K562 (cell line): ENCODE results near the gene ZMYND12. TPM values are rescaled to one million over a fixed set of nuclear protein-coding genes. Genes with fewer than 3 reads are reported as not detected.

Experiments used
- ATAC-seq: fragments of 200-7000 bp; cut with Tn5 transposase; 3 replicates; pipeline ENCODE4 v1.9.1; 2020; ENCODE audit warnings: moderate library complexity
- BruUV-seq: library from RNA; stranded (reverse); fragments of 400-500 nt; replicated peaks from 2 replicates; lab custom pipeline; 2021; lab: Mats Ljungman, UMichigan
- CTCF ChIA-PET: fragments of 300-600 bp; formaldehyde crosslinking; extraction: SDS; loops from one replicate; lab custom pipeline; 2021; ENCODE audit warnings: low intra/inter-chr PET ratio; lab: Yijun Ruan, JAX
- POLR2A ChIA-PET: fragments of 300-600, 350-650 bp; sonication (Branson Sonifier 250); formaldehyde crosslinking; extraction: SDS; loops from one replicate; lab custom pipeline; 2021; ENCODE audit warnings: antibody characterized with exemption, inconsistent platforms; lab: Yijun Ruan, JAX
- DNase-seq, 4 experiments: peaks; one replicate each; pipeline versions ENCODE4 v3.0.0 to v3.0.0-alpha.2; 2011 to 2018; ENCODE audit warnings: low spot score in 3 of 4, mixed read lengths in 3 of 4; ENCODE audit errors: extremely low read depth in 1 of 4
- FAIRE-seq: peaks from 2 replicates; lab custom pipeline; 2011; peaks lifted over from hg19 to GRCh38; lab: Jason Lieb, UNC
- H2AFZ ChIP-seq: 2 replicates; pipeline ENCODE4 v1.6.0; 2011; ENCODE audit warnings: low read depth, low read length, control low read depth, inconsistent platforms
- H3K27ac ChIP-seq: fragments of 200-600 bp; 3 replicates; pipeline ENCODE4 v1.8.0; 2011; ENCODE audit warnings: low read depth, mild to moderate bottlenecking, control low read depth, inconsistent platforms, low read length, moderate library complexity, mixed read lengths; ENCODE audit errors: extremely low read depth
- H3K27me3 ChIP-seq, 2 experiments: fragments of 300-600 bp in 1 of 2; 2 replicates in 1 of 2; 3 replicates in 1 of 2; pipeline versions ENCODE4 v1.6.0 to v1.8.0; 2011; ENCODE audit warnings: inconsistent platforms in 2 of 2, low read length in 2 of 2, mild to moderate bottlenecking in 1 of 2, mixed read lengths in 1 of 2, moderate library complexity in 1 of 2; ENCODE audit not compliant: control insufficient read depth in 2 of 2, insufficient read depth in 2 of 2
- H3K36me3 ChIP-seq: fragments of 300-600 bp; 3 replicates; pipeline ENCODE4 v1.8.0; 2011; ENCODE audit warnings: mild to moderate bottlenecking, low read length, inconsistent platforms; ENCODE audit not compliant: control insufficient read depth, insufficient read depth
- H3K4me1 ChIP-seq, 2 experiments: fragments of 200-600 bp in 1 of 2; replicated peaks in 1 of 2; 2 replicates in 1 of 2; 3 replicates in 1 of 2; pipeline versions ENCODE4 v1.5.1 to v1.8.0; 2011; ENCODE audit warnings: inconsistent platforms in 2 of 2, low read length in 2 of 2, mild to moderate bottlenecking in 1 of 2, mixed read lengths in 1 of 2, moderate library complexity in 1 of 2; ENCODE audit not compliant: control insufficient read depth in 2 of 2, insufficient read depth in 2 of 2
- H3K4me2 ChIP-seq: 2 replicates; pipeline ENCODE4 v1.6.1; 2011; ENCODE audit warnings: low read length, control low read depth, inconsistent platforms, mixed read lengths; ENCODE audit not compliant: insufficient read depth
- H3K4me3 ChIP-seq: fragments of 200-600 bp; sonication (generic), shearing (Covaris generic); 2 replicates; pipeline ENCODE4 v1.5.1; 2016; ENCODE audit warnings: control low read depth, inconsistent platforms
- H3K79me2 ChIP-seq: fragments of 200-600 bp; 3 replicates; pipeline ENCODE4 v1.8.0; 2011; ENCODE audit warnings: low read length, inconsistent platforms; ENCODE audit not compliant: control insufficient read depth, insufficient read depth
- H3K9ac ChIP-seq, 2 experiments: 2 replicates each; pipeline versions ENCODE4 v1.6.0 to v1.6.1; 2011; ENCODE audit warnings: low read depth in 2 of 2, low read length in 2 of 2, control low read depth in 1 of 2, inconsistent platforms in 1 of 2, mild to moderate bottlenecking in 1 of 2, mixed read lengths in 1 of 2; ENCODE audit not compliant: insufficient read depth in 1 of 2
- H3K9me1 ChIP-seq: one replicate; pipeline ENCODE4 v1.6.0; 2011; ENCODE audit warnings: inconsistent platforms, mild to moderate bottlenecking, low read length, moderate library complexity; ENCODE audit not compliant: control insufficient read depth, insufficient read depth
- H3K9me3 ChIP-seq: replicated peaks from 2 replicates; pipeline ENCODE4 v1.5.1; 2011; ENCODE audit warnings: low read depth, low read length, inconsistent platforms; ENCODE audit not compliant: control insufficient read depth, insufficient read depth
- H4K20me1 ChIP-seq: replicated peaks from 2 replicates; pipeline ENCODE4 v1.6.1; 2011; ENCODE audit warnings: low read length, inconsistent platforms, mixed read lengths; ENCODE audit not compliant: control insufficient read depth, insufficient read depth
- CTBP1 ChIP-seq: fragments of 450-650 bp; IDR thresholded peaks from 2 replicates; pipeline ENCODE4 v1.6.1; 2016; ENCODE audit warnings: borderline replicate concordance
- DDX20 ChIP-seq: fragments of 450-650 bp; IDR thresholded peaks from 2 replicates; pipeline ENCODE4 v1.6.1; 2016; ENCODE audit warnings: missing genetic modification characterization, low read depth, mild to moderate bottlenecking, missing compliant biosample characterization, moderate library complexity
- FOSL1 ChIP-seq: fragments of 200-800 bp; sonication (Bioruptor generic); conservative IDR thresholded peaks from 2 replicates; pipeline ENCODE4 v1.6.1; 2016; ENCODE audit warnings: missing genetic modification characterization, missing compliant biosample characterization
- HDAC3 ChIP-seq: fragments of 450-650 bp; IDR thresholded peaks from 2 replicates; pipeline ENCODE4 v1.6.1; 2018; ENCODE audit warnings: borderline replicate concordance, mild to moderate bottlenecking, moderate library complexity; ENCODE audit not compliant: partially characterized antibody
- MTA3 ChIP-seq: fragments of 450-650 bp; formaldehyde crosslinking; IDR thresholded peaks from 2 replicates; pipeline ENCODE4 v1.6.1; 2017; ENCODE audit warnings: mild to moderate bottlenecking, borderline replicate concordance
- NFATC3 ChIP-seq: fragments of 450-650 bp; IDR thresholded peaks from 2 replicates; pipeline ENCODE4 v1.6.1; 2017; ENCODE audit warnings: mild to moderate bottlenecking
- POLR3A ChIP-seq: IDR thresholded peaks from 2 replicates; pipeline ENCODE4 v1.6.1; 2011; ENCODE audit warnings: borderline replicate concordance, mild to moderate bottlenecking, moderate library complexity; ENCODE audit not compliant: insufficient read length, insufficient read depth; ENCODE audit errors: extremely low read depth
- RFX1 ChIP-seq: fragments of 450-650 bp; IDR thresholded peaks from 2 replicates; pipeline ENCODE4 v1.6.1; 2016; ENCODE audit warnings: mild to moderate bottlenecking, moderate library complexity
- SMARCE1 ChIP-seq: fragments of 450-650 bp; IDR thresholded peaks from 2 replicates; pipeline ENCODE4 v1.7.1; 2016; ENCODE audit warnings: mild to moderate bottlenecking
- U2AF2 ChIP-seq: fragments of 200-400 bp; formaldehyde crosslinking; optimal IDR thresholded peaks from 2 replicates; pipeline ENCODE3; 2017; ENCODE audit warnings: low read depth, mild to moderate bottlenecking, low read length
- ZEB2 ChIP-seq: fragments of 450-650 bp; IDR thresholded peaks from 2 replicates; pipeline ENCODE4 v1.6.1; 2016
- ZNF282 ChIP-seq: sonication (generic); formaldehyde crosslinking; IDR thresholded peaks from 2 replicates; pipeline ENCODE4 v1.8.1; 2023; ENCODE audit warnings: missing genetic modification reagents
- ZNF436 ChIP-seq: fragments of 250-450, 450-650 bp; sonication (Bioruptor Pico); formaldehyde crosslinking; IDR thresholded peaks from 2 replicates; pipeline ENCODE4 v1.7.0; 2020; ENCODE audit warnings: mild to moderate bottlenecking
- WGBS: fragments of 100-300 bp; shearing (Covaris generic); methylation state at CpG from one replicate; pipeline ENCODE4 v1.1.6; 2016; ENCODE audit warnings: low coverage, mixed read lengths; ENCODE audit not compliant: insufficient coverage; ENCODE audit errors: missing lambda C conversion rate; 5-methylcytosine and 5-hydroxymethylcytosine counted together
- in situ Hi-C: fragments of 300-500 bp; cut with MboI; formaldehyde crosslinking; loops from 4 replicates; pipeline ENCODE4 v1.15.0; 2018; ENCODE audit warnings: inconsistent platforms, mixed read lengths
- intact Hi-C: fragments of 100-400 bp; cut with micrococcal nuclease; formaldehyde crosslinking; loops from 2 replicates; pipeline ENCODE4 v1.14.2; 2022
- polyA plus RNA-seq, 8 experiments: library from polyadenylated mRNA; depleted of rRNA in 4 of 8; stranded (reverse) in 5 of 8; unstranded in 3 of 8; fragments of >200 nt; fragmentation: Nextera tagmentation in 2 of 8; fragmentation: Illumina TruSeq in 1 of 8; extraction: Ambion mirVana in 2 of 8; extraction: Trizol in 1 of 8; gene quantifications; 2 replicates each; pipeline versions ENCODE4 v1.2.1 to v1.2.3, GENCODE V29; 2011 to 2014; ENCODE audit warnings: inconsistent platforms in 1 of 8, missing spikeins in 1 of 8
- total RNA-seq, 7 experiments: library from RNA; depleted of rRNA in 6 of 7; stranded (reverse); fragments of >200 nt in 6 of 7; fragmentation: Illumina TruSeq in 2 of 7; extraction: Trizol in 2 of 7; gene quantifications; 2 replicates each; pipeline versions ENCODE4 v1.2.1 to v1.2.3, GENCODE V29; 2011 to 2021; ENCODE audit warnings: low replicate concordance in 1 of 7

The ZMYND12 gene
- total and polyA plus RNA-seq, 9 of the 15 experiments (the other 6 are each of a cell fraction or from before 2014, with no cell fraction given), result not detected

GRCh38 chr1:42430286-42431135 is 25.3 kb downstream of the ZMYND12 start:
- in situ Hi-C loops, result no loop called here
- ATAC-seq (no peak), DNase-seq (no peak), FAIRE-seq (peak; percentile 23)
- intact Hi-C loops, result no loop called here
- Histone ChIP-seq H4K20me1 (no peaks in the 10 kb centered on the region), H2AFZ (no peak overlapping the region), H3K36me3 (no peaks in the 10 kb centered on the region), H3K4me1 (no peaks in the 10 kb centered on the region), H3K4me2 (no peak overlapping the region), H3K27me3 (peaks cover 11 to 21% of the 10 kb centered on the region in 2 experiments; a peak in 4 of 5 replicates), H3K27ac (no peak overlapping the region), H3K9me3 (no peaks in the 10 kb centered on the region), H3K9ac (no peak overlapping the region), H3K79me2 (no peaks in the 10 kb centered on the region), H3K4me3 (no peak overlapping the region), H3K9me1 (no peaks in the 10 kb centered on the region)
- TF ChIP-seq HDAC3 (no peak), ZEB2 (no peak), ZNF436 (CRISPR knock-in tag) (no peak), MTA3 (no peak), U2AF2 (no peak), NFATC3 (no peak), POLR3A (no peak), DDX20 (no peak), FOSL1 (tag) (no peak), RFX1 (no peak), ZNF282 (CRISPR knock-in tag) (no peak), SMARCE1 (no peak), CTBP1 (no peak)
- ChIA-PET CTCF (no interaction called here), POLR2A (interaction anchor here (0.5 to 0.7 kb wide), 2 partner anchors 18 to 252 kb away, joined by 3 read pairs; partner anchors contain the start of gene YBX1)
- no TSS peak for BruUV-seq
- WGBS, result 0% methylated on average over 3 of the region's 3 CpGs
